ENCODE measurements around the gene OSTM1.
A peak's percentile ranks its signal among the peaks of the same experiment; 100 is the strongest.

OSTM1 gene

GRCh38 chr6:108074359-108075144, at the start of gene OSTM1:
OSTM1 (minus strand) TSS chr6:108074741; CDS start chr6:108074651, 90 bp downstream.
- peak; percentile 93 for DNase-seq (ENCODE audit: low read depth)

GRCh38 chr6:108123946-108124345, 49.4 kb upstream of the OSTM1 start:
- DNase-seq (ENCODE audit: low read depth): no peak

GRCh38 chr6:108123481-108123929, 49.0 kb upstream of the OSTM1 start:
- no peak for DNase-seq (ENCODE audit: low read depth)

- no peak for DNase-seq (ENCODE audit: low read depth)
Measured at GRCh38 chr6:108121612-108122011, 47.1 kb upstream of the OSTM1 start.

- no peak for DNase-seq (ENCODE audit: low read depth)
Measured at GRCh38 chr6:108120311-108120710, 45.8 kb upstream of the OSTM1 start.

GRCh38 chr6:108119769-108120141, 45.2 kb upstream of the OSTM1 start:
- no peak for DNase-seq (ENCODE audit: low read depth)

GRCh38 chr6:108118810-108119768, 44.5 kb upstream of the OSTM1 start:
- DNase-seq (ENCODE audit: low read depth): no peak

GRCh38 chr6:108118359-108118724, 43.8 kb upstream of the OSTM1 start:
- DNase-seq (ENCODE audit: low read depth): no peak

GRCh38 chr6:108117427-108118358, 43.2 kb upstream of the OSTM1 start:
- no peak for DNase-seq (ENCODE audit: low read depth)

GRCh38 chr6:108116546-108117426, 42.2 kb upstream of the OSTM1 start:
- no peak for DNase-seq (ENCODE audit: low read depth)

- DNase-seq (ENCODE audit: low read depth): no peak
Measured at GRCh38 chr6:108115598-108116058, 41.1 kb upstream of the OSTM1 start.

GRCh38 chr6:108114841-108115597, 40.5 kb upstream of the OSTM1 start:
- DNase-seq (ENCODE audit: low read depth): no peak

- DNase-seq (ENCODE audit: low read depth): no peak
Measured at GRCh38 chr6:108113557-108114519, 39.3 kb upstream of the OSTM1 start.

GRCh38 chr6:108108374-108108773, 33.8 kb upstream of the OSTM1 start:
- no peak for DNase-seq (ENCODE audit: low read depth)

- no peak for DNase-seq (ENCODE audit: low read depth)
Measured at GRCh38 chr6:108107102-108107501, 32.6 kb upstream of the OSTM1 start.

- DNase-seq (ENCODE audit: low read depth): no peak
Measured at GRCh38 chr6:108106694-108107093, 32.2 kb upstream of the OSTM1 start.

- DNase-seq (ENCODE audit: low read depth): no peak
Measured at GRCh38 chr6:108106261-108106660, 31.7 kb upstream of the OSTM1 start.

- DNase-seq (ENCODE audit: low read depth): no peak
Measured at GRCh38 chr6:108105571-108105970, 31.0 kb upstream of the OSTM1 start.

- DNase-seq (ENCODE audit: low read depth): no peak
Measured at GRCh38 chr6:108102965-108103364, 28.4 kb upstream of the OSTM1 start.
